ENCODE data around the gene ENAH.
"Not testable (repeated sequence)": the region's sequence is repeated elsewhere in the genome, so short reads cannot be mapped to it uniquely, and the experiment has no call there.

The ENAH gene

DNA sequence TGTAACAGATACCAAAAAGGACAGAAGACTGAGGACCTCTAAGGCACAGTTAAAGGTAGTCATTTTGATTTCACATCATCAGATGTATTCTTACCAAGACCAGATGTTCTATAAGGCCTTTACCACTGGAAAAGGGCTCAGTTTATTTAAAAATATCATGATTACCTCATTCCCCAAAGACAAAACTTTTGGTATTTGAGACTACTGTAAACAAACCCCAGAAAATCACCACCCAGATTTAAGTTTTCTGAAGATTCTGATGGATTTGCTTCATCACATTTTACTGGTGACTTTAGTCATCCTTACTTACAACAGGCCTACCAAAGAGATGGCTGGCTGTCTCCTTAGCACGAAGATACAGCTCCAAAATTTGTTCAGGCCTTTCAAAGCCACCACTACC lies 8.3 kb downstream of the ENAH start:
- H3K36me3 ChIP-seq (ENCODE audit: control insufficient read depth, insufficient read depth, low read length) = peaks cover 52% of the 10 kb centered on the region
- WGBS, 2 experiments (ENCODE audit: insufficient coverage in 2 of 2) = 82% methylated on average over 1 of the region's 1 CpG; no CpG with 5 or more reads in 1 of the 2 experiments

GRCh38 chr1:225642177-225642576 lies 10.7 kb downstream of the ENAH start:
- peaks cover 14% of the 10 kb centered on the region for H3K9me3 ChIP-seq (ENCODE audit: control insufficient read depth, low read length)
- H3K27ac ChIP-seq (ENCODE audit: low read depth, low read length, severe bottlenecking) = no peak overlapping the region
- H3K4me3 ChIP-seq (ENCODE audit: extremely low read depth, insufficient read depth, low read length, poor library complexity, severe bottlenecking) = no peak overlapping the region
- 88 to 94% methylated on average over 3 to 4 of the region's 4 CpGs for WGBS, 2 experiments (ENCODE audit: insufficient coverage in 2 of 2)
- H3K4me1 ChIP-seq (ENCODE audit: control insufficient read depth, insufficient read depth, low read length, poor library complexity, severe bottlenecking) = no peaks in the 10 kb centered on the region
- H3K36me3 ChIP-seq (ENCODE audit: control insufficient read depth, insufficient read depth, low read length) = peaks cover 77% of the 10 kb centered on the region

More for the DNA sequence above, 8.3 kb downstream of the ENAH start:
- peaks cover 5% of the 10 kb centered on the region for H3K9me3 ChIP-seq (ENCODE audit: control insufficient read depth, low read length)
- H3K4me1 ChIP-seq (ENCODE audit: control insufficient read depth, insufficient read depth, low read length, poor library complexity, severe bottlenecking) = peaks cover 12% of the 10 kb centered on the region
- H3K4me3 ChIP-seq (ENCODE audit: extremely low read depth, insufficient read depth, low read length, poor library complexity, severe bottlenecking) = no peak overlapping the region
- no peak overlapping the region for H3K27ac ChIP-seq (ENCODE audit: low read depth, low read length, severe bottlenecking)

DNA sequence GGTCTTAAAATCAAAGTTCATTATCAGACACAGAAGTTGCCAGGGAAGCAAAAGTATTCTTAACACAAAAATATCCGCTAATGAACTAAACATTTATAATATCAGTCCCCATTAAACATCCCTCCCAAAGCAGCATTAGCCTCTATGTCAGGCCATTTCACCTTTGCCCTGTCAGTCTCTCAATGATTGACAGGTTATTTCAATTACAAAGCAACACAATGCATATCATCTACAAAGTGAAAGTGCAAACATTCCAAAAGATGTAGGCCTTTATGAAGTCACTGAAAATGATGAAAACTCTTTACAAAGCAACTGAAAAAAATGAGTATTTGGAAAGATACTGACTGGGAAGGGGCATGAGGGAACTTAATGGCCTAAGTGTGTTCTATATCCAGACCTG lies 14.1 kb downstream of the ENAH start:
- Histone ChIP-seq H3K4me3 (ENCODE audit: extremely low read depth, insufficient read depth, low read length, poor library complexity, severe bottlenecking) (no peak overlapping the region), H3K4me1 (ENCODE audit: control insufficient read depth, insufficient read depth, low read length, poor library complexity, severe bottlenecking) (peaks cover 6% of the 10 kb centered on the region), H3K27ac (ENCODE audit: low read depth, low read length, severe bottlenecking) (no peak overlapping the region), H3K9me3 (ENCODE audit: control insufficient read depth, low read length) (peaks cover 10% of the 10 kb centered on the region), H3K36me3 (ENCODE audit: control insufficient read depth, insufficient read depth, low read length) (peaks cover 75% of the 10 kb centered on the region)
- WGBS, 2 experiments (ENCODE audit: insufficient coverage in 2 of 2) = 100% methylated on average over 1 of the region's 1 CpG

DNA sequence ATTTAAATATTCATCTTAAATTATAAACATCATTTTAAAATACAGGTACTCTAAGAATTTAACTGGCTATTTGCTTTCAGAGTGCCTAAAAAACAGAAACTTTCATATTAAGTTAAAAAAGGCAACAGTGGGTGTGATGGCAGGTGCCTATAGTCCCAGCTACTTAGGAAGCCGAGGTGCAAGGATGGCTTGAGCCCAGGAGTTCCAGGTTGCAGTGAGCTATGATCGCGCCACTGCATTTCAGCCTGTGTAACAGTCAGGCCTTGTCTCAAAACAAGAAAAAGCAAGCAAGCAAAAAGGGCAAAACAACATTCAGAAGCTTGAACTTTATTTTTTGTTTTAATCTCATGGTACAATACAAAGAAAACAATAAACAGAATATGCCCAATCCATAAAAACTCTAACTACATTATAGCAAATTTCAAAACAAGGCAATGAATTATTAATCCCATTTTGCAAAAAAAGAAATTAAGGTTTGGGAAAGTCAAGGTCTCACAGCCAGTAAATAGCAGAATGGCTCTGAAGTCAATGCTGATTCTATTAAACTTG lies 15.2 kb downstream of the ENAH start:
- Histone ChIP-seq H3K27ac (ENCODE audit: low read depth, low read length, severe bottlenecking) (no peak overlapping the region), H3K4me3 (ENCODE audit: extremely low read depth, insufficient read depth, low read length, poor library complexity, severe bottlenecking) (no peak overlapping the region), H3K9me3 (ENCODE audit: control insufficient read depth, low read length) (peaks cover 10% of the 10 kb centered on the region), H3K4me1 (ENCODE audit: control insufficient read depth, insufficient read depth, low read length, poor library complexity, severe bottlenecking) (peaks cover 6% of the 10 kb centered on the region), H3K36me3 (ENCODE audit: control insufficient read depth, insufficient read depth, low read length) (peaks cover 65% of the 10 kb centered on the region)
- 82 to 100% methylated on average over 2 to 3 of the region's 3 CpGs for WGBS, 2 experiments (ENCODE audit: insufficient coverage in 2 of 2)

DNA sequence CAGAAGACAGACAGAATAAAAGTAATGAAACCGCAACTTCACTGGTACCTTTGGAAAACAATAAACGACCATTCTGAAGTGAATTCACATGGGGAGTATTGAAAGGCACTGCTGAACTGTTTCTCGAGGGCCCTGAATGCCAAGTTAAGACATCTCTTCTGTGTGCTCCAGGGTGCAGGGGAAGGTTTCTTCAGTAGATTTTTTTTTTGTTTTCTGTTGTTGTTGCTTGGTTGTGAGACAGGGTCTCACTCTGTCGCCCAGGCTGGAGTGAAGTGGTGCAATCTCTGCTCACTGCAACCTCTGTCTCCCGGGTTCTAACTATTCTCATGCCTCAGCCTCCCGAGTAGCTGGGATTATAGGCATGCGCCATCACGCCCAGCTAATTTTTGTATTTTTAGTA lies 15.9 kb downstream of the ENAH start:
- peaks cover 59% of the 10 kb centered on the region for H3K36me3 ChIP-seq (ENCODE audit: control insufficient read depth, insufficient read depth, low read length)
- H3K27ac ChIP-seq (ENCODE audit: low read depth, low read length, severe bottlenecking); H3K4me1 ChIP-seq (ENCODE audit: control insufficient read depth, insufficient read depth, low read length, poor library complexity, severe bottlenecking); H3K4me3 ChIP-seq (ENCODE audit: extremely low read depth, insufficient read depth, low read length, poor library complexity, severe bottlenecking); H3K9me3 ChIP-seq (ENCODE audit: control insufficient read depth, low read length): not testable (repeated sequence)
- 86 to 96% methylated on average over 6 to 8 of the region's 8 CpGs for WGBS, 2 experiments (ENCODE audit: insufficient coverage in 2 of 2)

- Histone ChIP-seq H3K27ac (ENCODE audit: low read depth, low read length, severe bottlenecking) (peak overlapping the region; percentile 34), H3K4me3 (ENCODE audit: extremely low read depth, insufficient read depth, low read length, poor library complexity, severe bottlenecking) (no peak overlapping the region), H3K4me1 (ENCODE audit: control insufficient read depth, insufficient read depth, low read length, poor library complexity, severe bottlenecking) (peaks cover 6% of the 10 kb centered on the region), H3K36me3 (ENCODE audit: control insufficient read depth, insufficient read depth, low read length) (peaks cover 47% of the 10 kb centered on the region), H3K9me3 (ENCODE audit: control insufficient read depth, low read length) (peaks cover 10% of the 10 kb centered on the region)
Observed at GRCh38 chr1:225635649-225636048, 17.3 kb downstream of the ENAH start.

DNA sequence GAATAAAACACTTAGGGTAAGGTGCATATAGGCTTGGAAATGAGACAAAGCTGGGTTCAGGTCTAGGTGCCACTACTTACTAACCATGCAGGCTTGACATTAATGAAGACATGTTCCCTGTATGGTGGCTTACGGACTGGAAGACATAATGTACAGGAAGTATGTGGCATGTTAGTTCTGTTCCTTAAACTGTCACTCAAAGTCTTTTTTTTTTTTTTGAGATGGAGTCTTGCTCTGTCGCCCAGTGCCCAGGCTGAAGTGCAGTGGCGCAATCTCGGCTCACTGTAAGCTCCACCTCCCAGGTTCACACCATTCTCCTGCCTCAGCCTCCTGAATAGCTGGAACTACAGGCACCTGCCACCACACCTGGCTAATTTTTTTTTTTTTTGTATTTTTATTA lies 20.1 kb downstream of the ENAH start:
- H3K9me3 ChIP-seq (ENCODE audit: control insufficient read depth, low read length); H3K4me1 ChIP-seq (ENCODE audit: control insufficient read depth, insufficient read depth, low read length, poor library complexity, severe bottlenecking); H3K27ac ChIP-seq (ENCODE audit: low read depth, low read length, severe bottlenecking); H3K4me3 ChIP-seq (ENCODE audit: extremely low read depth, insufficient read depth, low read length, poor library complexity, severe bottlenecking): not testable (repeated sequence)
- 100% methylated on average over 1 to 3 of the region's 4 CpGs for WGBS, 2 experiments (ENCODE audit: insufficient coverage in 2 of 2)
- peaks cover 21% of the 10 kb centered on the region for H3K36me3 ChIP-seq (ENCODE audit: control insufficient read depth, insufficient read depth, low read length)

- 100% methylated on average over 1 of the region's 6 CpGs; no CpG with 5 or more reads in 1 of the 2 experiments for WGBS, 2 experiments (ENCODE audit: insufficient coverage in 2 of 2)
- H3K9me3 ChIP-seq (ENCODE audit: control insufficient read depth, low read length) = no peaks in the 10 kb centered on the region
- no peak overlapping the region for H3K27ac ChIP-seq (ENCODE audit: low read depth, low read length, severe bottlenecking)
- H3K36me3 ChIP-seq (ENCODE audit: control insufficient read depth, insufficient read depth, low read length) = peaks cover 11% of the 10 kb centered on the region
- H3K4me3 ChIP-seq (ENCODE audit: extremely low read depth, insufficient read depth, low read length, poor library complexity, severe bottlenecking) = no peak overlapping the region
- H3K4me1 ChIP-seq (ENCODE audit: control insufficient read depth, insufficient read depth, low read length, poor library complexity, severe bottlenecking) = peaks cover 8% of the 10 kb centered on the region
Observed at GRCh38 chr1:225631021-225631663, 21.8 kb downstream of the ENAH start.

DNA sequence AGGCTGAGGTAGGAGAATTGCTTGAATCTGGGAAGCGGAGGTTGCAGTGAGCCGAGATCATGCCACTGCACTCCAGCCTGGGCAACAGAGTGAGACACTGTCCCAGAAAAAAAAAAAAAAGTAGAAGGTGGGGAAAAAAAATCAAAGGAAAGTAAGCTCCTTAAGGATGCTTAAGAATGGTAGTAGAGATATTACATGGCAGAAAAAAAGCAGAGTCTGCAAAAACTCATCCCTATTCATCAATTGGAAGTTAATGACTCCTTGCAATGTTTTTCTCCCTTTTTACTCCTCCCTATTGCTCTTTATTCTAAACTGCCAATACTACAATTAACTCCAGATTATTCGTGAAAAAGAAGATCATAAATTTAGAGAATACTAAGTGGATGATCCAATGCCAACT lies 23.4 kb downstream of the ENAH start:
- Histone ChIP-seq H3K4me3 (ENCODE audit: extremely low read depth, insufficient read depth, low read length, poor library complexity, severe bottlenecking) (no peak overlapping the region), H3K9me3 (ENCODE audit: control insufficient read depth, low read length) (no peaks in the 10 kb centered on the region), H3K27ac (ENCODE audit: low read depth, low read length, severe bottlenecking) (no peak overlapping the region), H3K4me1 (ENCODE audit: control insufficient read depth, insufficient read depth, low read length, poor library complexity, severe bottlenecking) (peaks cover 3% of the 10 kb centered on the region), H3K36me3 (ENCODE audit: control insufficient read depth, insufficient read depth, low read length) (peaks cover 14% of the 10 kb centered on the region)
- 94 to 100% methylated on average over 2 of the region's 3 CpGs for WGBS, 2 experiments (ENCODE audit: insufficient coverage in 2 of 2)

GRCh38 chr1:225628794-225629193 lies 24.1 kb downstream of the ENAH start:
- WGBS, 2 experiments (ENCODE audit: insufficient coverage in 2 of 2) = 94 to 100% methylated on average over 7 to 11 of the region's 13 CpGs
- H3K36me3 ChIP-seq (ENCODE audit: control insufficient read depth, insufficient read depth, low read length) = peaks cover 14% of the 10 kb centered on the region
- H3K4me3 ChIP-seq (ENCODE audit: extremely low read depth, insufficient read depth, low read length, poor library complexity, severe bottlenecking); H3K9me3 ChIP-seq (ENCODE audit: control insufficient read depth, low read length); H3K27ac ChIP-seq (ENCODE audit: low read depth, low read length, severe bottlenecking); H3K4me1 ChIP-seq (ENCODE audit: control insufficient read depth, insufficient read depth, low read length, poor library complexity, severe bottlenecking): not testable (repeated sequence)

- Histone ChIP-seq H3K36me3 (ENCODE audit: control insufficient read depth, insufficient read depth, low read length) (peaks cover 18% of the 10 kb centered on the region), H3K4me3 (ENCODE audit: extremely low read depth, insufficient read depth, low read length, poor library complexity, severe bottlenecking) (no peak overlapping the region), H3K9me3 (ENCODE audit: control insufficient read depth, low read length) (no peaks in the 10 kb centered on the region), H3K4me1 (ENCODE audit: control insufficient read depth, insufficient read depth, low read length, poor library complexity, severe bottlenecking) (peaks cover 3% of the 10 kb centered on the region), H3K27ac (ENCODE audit: low read depth, low read length, severe bottlenecking) (peak overlapping the region; percentile 38)
- WGBS, 2 experiments (ENCODE audit: insufficient coverage in 2 of 2) = 45 to 47% methylated on average over 2 of the region's 2 CpGs
Observed at GRCh38 chr1:225627304-225627947, 25.5 kb downstream of the ENAH start.

Data from mesodermal cell (in vitro differentiated cells).